ENCODE data around the gene CTBP2.
"Not testable (repeated sequence)": the region's sequence is repeated elsewhere in the genome, so short reads cannot be mapped to it uniquely, and the experiment has no call there.

The CTBP2 gene

GRCh38 chr10:125186431-125187170, 26.2 kb upstream of the CTBP2 start:
- DNase-seq (ENCODE audit: low read depth in 2 of 2), result no peak

GRCh38 chr10:125179107-125179506, 18.7 kb upstream of the CTBP2 start:
- DNase-seq (ENCODE audit: low read depth in 2 of 2), result not testable (repeated sequence)

GRCh38 chr10:125177641-125178640, 17.6 kb upstream of the CTBP2 start:
- DNase-seq (ENCODE audit: low read depth in 2 of 2), result no peak

GRCh38 chr10:125175807-125176206, 15.4 kb upstream of the CTBP2 start:
- no peak for DNase-seq (ENCODE audit: low read depth in 2 of 2)

GRCh38 chr10:125174360-125174759, 14.0 kb upstream of the CTBP2 start:
- DNase-seq (ENCODE audit: low read depth in 2 of 2), result no peak

- DNase-seq (ENCODE audit: low read depth in 2 of 2), result no peak
Observed at GRCh38 chr10:125172694-125173093, 12.3 kb upstream of the CTBP2 start.

- no peak for DNase-seq (ENCODE audit: low read depth in 2 of 2)
Observed at GRCh38 chr10:125171402-125172306, 11.3 kb upstream of the CTBP2 start.

- DNase-seq (ENCODE audit: low read depth in 2 of 2), result no peak
Observed at GRCh38 chr10:125169915-125170314, 9.6 kb upstream of the CTBP2 start.

- DNase-seq (ENCODE audit: low read depth in 2 of 2), result no peak
Observed at GRCh38 chr10:125169279-125169678, 8.9 kb upstream of the CTBP2 start.

GRCh38 chr10:125166658-125167057, 6.3 kb upstream of the CTBP2 start:
- DNase-seq (ENCODE audit: low read depth in 2 of 2), result no peak

- DNase-seq (ENCODE audit: low read depth in 2 of 2), result no peak
Observed at GRCh38 chr10:125165584-125166573, 5.5 kb upstream of the CTBP2 start.

GRCh38 chr10:125164421-125164820, 4.1 kb upstream of the CTBP2 start:
- DNase-seq (ENCODE audit: low read depth in 2 of 2), result no peak

- DNase-seq (ENCODE audit: low read depth in 2 of 2), result no peak
Observed at GRCh38 chr10:125163803-125164202, 3.4 kb upstream of the CTBP2 start.

- not testable (repeated sequence) for DNase-seq (ENCODE audit: low read depth in 2 of 2)
Observed at GRCh38 chr10:125163312-125163711, 2.9 kb upstream of the CTBP2 start.

- DNase-seq (ENCODE audit: low read depth in 2 of 2), result no peak
Observed at GRCh38 chr10:125162120-125162931, 2.0 kb upstream of the CTBP2 start.

GRCh38 chr10:125161707-125162119, 1.4 kb upstream of the CTBP2 start:
- no peak for DNase-seq (ENCODE audit: low read depth in 2 of 2)

GRCh38 chr10:125160856-125161706, 718 bp upstream of the CTBP2 start:
- no peak for DNase-seq (ENCODE audit: low read depth in 2 of 2)

- no peak for DNase-seq (ENCODE audit: low read depth in 2 of 2)
Observed at GRCh38 chr10:125159486-125159931, 854 bp downstream of the CTBP2 start.

Data from stimulated activated CD4-positive, alpha-beta T cell treated with anti-CD3 and anti-CD28 coated beads, Interleukin-15, amount 100 ng/mL, for 48 hours (primary cell).